Nephron progenitor cell (in vitro differentiated cells): ENCODE results near the gene ZHX3.

Experiments used
- DNase-seq: peaks from one replicate; pipeline ENCODE4 v3.0.0; 2021
- H3K27ac Mint-ChIP-seq: 2 replicates; pipeline ENCODE4 v1.8.0; 2021; ENCODE audit warnings: mild to moderate bottlenecking, moderate library complexity, mixed read lengths
- H3K27me3 Mint-ChIP-seq: 2 replicates; pipeline ENCODE4 v1.8.0; 2021; ENCODE audit warnings: mild to moderate bottlenecking, low read depth, mixed read lengths; ENCODE audit not compliant: poor library complexity
- H3K36me3 Mint-ChIP-seq: 2 replicates; pipeline ENCODE4 v1.8.0; 2021; ENCODE audit warnings: low read depth, mixed read lengths
- H3K4me1 Mint-ChIP-seq: 2 replicates; pipeline ENCODE4 v1.8.0; 2021; ENCODE audit warnings: mixed read lengths
- H3K4me3 Mint-ChIP-seq: 2 replicates; pipeline ENCODE4 v1.8.0; 2021; ENCODE audit warnings: mild to moderate bottlenecking, moderate library complexity, mixed read lengths
- H3K9me3 Mint-ChIP-seq: 2 replicates; pipeline ENCODE4 v1.8.0; 2021; ENCODE audit warnings: mild to moderate bottlenecking, moderate library complexity, mixed read lengths
- TF ChIP-seq, protein P1 (sequence below): fragments of 200-600 bp; sonication (generic); IDR thresholded peaks from 2 replicates; pipeline ENCODE4 v1.5.0; 2021; ENCODE audit warnings: antibody characterized with exemption

ZHX3 gene

DNA sequence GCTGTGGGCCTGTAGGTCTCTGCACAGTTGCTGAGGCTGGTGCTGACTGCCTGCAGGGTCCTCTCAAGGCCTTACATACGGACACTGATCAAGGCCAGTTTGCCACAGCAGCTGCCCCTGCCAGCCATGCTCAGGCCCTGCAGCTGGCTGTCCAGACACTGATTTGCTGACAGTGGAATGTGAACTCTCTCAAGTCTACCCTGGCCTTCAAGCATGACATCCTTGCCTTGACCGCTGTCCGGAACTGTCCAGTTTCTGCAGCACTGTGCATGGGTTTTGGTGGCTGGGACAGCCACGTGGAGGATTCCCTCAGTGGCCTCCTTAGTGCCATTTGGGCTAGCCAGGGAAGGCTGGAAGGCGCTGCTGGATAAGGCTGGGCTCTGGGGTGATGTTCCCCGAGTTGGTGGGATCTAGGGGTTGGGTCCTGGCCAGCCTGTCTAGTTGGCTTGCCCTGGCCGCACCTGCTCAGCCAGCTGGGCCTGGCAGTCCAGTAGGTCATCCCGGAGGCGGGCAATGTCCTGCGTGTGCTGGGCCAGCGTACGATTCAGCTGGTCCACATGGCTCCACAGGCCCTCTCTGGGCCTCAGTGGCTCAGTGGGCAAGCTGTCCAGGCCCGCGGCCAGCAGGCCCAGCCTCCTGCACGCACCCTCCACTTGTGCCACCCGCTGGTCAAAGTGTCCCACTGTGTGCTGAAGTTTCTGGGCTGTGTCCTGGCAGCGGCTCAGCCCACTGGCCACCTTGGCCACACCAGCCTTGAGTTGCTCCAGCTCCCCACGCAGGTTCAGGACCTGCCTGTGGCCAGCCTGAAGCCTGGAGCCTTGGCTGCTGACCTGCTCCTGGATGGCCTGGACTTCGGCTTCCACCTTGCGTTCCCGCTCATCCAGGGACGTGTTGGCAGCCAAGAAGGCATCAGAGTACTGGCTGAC is 43.6 kb upstream of the ZHX3 start:
- Mint-ChIP-seq H3K9me3 (no peaks in the 10 kb centered on the region), H3K4me3 (no peak overlapping the region), H3K27ac (no peak overlapping the region), H3K36me3 (no peaks in the 10 kb centered on the region), H3K4me1 (peaks cover 5% of the 10 kb centered on the region), H3K27me3 (peaks cover 32% of the 10 kb centered on the region)
- DNase-seq, result no peak
- TF ChIP-seq, protein P1, sequence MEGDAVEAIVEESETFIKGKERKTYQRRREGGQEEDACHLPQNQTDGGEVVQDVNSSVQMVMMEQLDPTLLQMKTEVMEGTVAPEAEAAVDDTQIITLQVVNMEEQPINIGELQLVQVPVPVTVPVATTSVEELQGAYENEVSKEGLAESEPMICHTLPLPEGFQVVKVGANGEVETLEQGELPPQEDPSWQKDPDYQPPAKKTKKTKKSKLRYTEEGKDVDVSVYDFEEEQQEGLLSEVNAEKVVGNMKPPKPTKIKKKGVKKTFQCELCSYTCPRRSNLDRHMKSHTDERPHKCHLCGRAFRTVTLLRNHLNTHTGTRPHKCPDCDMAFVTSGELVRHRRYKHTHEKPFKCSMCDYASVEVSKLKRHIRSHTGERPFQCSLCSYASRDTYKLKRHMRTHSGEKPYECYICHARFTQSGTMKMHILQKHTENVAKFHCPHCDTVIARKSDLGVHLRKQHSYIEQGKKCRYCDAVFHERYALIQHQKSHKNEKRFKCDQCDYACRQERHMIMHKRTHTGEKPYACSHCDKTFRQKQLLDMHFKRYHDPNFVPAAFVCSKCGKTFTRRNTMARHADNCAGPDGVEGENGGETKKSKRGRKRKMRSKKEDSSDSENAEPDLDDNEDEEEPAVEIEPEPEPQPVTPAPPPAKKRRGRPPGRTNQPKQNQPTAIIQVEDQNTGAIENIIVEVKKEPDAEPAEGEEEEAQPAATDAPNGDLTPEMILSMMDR, result no peak

DNA sequence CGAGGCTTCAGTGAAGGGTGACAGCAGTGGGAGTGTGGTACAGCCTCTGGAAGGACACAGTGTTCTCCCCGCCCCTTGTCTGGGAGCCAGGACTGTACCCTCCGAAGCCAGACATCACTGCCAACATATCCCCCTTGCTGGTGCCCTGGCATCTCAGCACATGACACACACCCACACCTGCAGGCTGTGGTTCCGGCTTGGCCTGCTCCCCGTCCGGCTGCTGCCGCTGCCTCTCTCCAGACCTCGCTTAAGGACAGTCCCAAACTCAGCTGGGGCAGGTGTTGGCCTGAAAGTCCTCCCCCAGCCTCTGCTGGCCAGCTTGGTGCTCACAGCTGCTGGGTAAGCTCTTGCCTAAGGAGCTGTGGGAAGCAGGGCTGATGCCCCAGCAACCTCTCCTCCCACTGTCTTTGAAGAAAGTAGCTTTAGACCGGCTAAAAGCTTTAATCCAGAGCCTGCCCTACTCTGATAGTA is 42.0 kb upstream of the ZHX3 start:
- Mint-ChIP-seq H3K9me3 (no peaks in the 10 kb centered on the region), H3K36me3 (no peaks in the 10 kb centered on the region), H3K27ac (no peak overlapping the region), H3K4me1 (no peaks in the 10 kb centered on the region), H3K4me3 (no peak overlapping the region), H3K27me3 (peaks cover 17% of the 10 kb centered on the region)
- TF ChIP-seq, protein P1, result no peak
- DNase-seq, result no peak

DNA sequence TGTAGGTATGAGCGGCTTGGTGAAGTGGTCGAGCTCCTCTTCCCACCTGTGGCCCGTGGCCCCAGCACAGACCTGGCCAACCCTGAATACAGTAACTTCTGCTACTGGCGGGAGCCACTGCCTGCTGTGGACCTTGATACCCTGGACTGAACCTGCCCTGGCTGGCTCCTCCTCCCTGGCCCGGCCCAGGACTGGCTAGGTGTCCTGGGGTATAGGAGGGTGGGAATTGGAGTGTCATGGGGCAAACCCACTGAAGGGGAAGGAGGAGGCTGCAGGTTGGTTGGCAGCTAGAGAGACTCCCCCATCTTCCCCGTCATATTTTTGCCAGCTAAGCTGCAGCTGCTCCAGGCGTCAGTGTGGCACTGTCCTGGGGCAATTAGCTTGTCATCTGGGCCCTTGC is 41.2 kb upstream of the ZHX3 start:
- TF ChIP-seq, protein P1, result no peak
- H3K4me3 Mint-ChIP-seq, result no peak overlapping the region
- H3K27ac Mint-ChIP-seq, result no peak overlapping the region
- H3K27me3 Mint-ChIP-seq, result peaks cover 9% of the 10 kb centered on the region
- DNase-seq, result no peak
- H3K4me1 Mint-ChIP-seq, result no peaks in the 10 kb centered on the region
- H3K36me3 Mint-ChIP-seq, result no peaks in the 10 kb centered on the region
- no peaks in the 10 kb centered on the region for H3K9me3 Mint-ChIP-seq

DNA sequence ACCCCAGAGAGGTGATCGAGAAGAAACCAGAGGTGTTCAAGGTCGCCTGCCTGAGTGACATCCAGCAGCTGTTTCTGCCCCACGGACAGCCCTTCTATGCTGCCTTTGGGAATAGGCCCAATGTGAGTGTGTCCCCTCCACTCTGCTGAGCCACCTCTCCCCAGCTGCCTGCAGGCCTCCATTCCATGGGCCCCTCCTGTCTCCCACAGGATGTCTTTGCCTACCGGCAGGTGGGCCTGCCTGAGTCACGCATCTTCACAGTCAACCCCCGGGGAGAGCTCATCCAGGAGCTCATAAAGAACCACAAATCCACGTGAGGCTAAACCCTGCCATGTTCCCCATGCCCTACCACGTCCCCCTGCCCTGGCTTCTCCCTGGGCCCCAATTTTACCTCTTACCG is 40.7 kb upstream of the ZHX3 start:
- Mint-ChIP-seq H3K36me3 (no peaks in the 10 kb centered on the region), H3K27me3 (peaks cover 9% of the 10 kb centered on the region), H3K9me3 (no peaks in the 10 kb centered on the region), H3K4me3 (no peak overlapping the region), H3K4me1 (no peaks in the 10 kb centered on the region), H3K27ac (no peak overlapping the region)
- TF ChIP-seq, protein P1, result no peak
- DNase-seq, result no peak

DNA sequence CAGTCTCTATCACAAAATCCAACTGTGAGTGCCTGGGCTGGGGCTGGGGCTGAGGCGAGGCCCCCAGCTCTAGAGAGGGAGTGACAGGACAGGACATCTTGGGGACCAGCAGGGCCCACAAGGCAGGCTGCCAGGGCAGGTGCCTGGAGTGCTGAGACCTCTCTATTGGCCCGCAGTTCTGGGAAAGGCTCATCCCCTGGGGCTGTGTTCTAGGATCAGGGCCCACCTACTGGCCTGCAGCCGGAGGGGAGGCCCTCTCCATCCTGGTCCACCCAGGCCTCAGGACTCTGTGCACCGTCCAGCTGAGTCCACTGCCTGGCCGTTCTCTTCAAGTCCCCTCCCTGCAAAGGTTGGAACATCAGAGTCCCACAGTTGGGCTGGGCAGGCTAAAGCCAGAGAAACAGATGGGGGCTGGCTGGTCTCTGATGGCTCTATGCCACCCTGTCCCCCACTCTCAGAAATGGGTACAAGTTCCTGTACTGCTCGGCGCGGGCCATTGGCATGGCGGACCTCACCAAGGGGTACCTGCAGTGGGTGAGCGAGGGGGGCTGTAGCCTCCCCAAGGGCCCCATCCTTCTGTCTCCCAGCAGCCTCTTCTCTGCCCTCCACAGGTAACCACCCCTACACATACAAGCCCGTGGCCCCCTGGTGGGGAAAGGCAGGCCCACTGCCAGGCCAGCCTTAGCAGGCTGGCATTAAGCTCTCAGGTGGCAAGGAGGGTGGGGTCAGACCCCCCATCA is 40.1 kb upstream of the ZHX3 start:
- TF ChIP-seq, protein P1, result no peak
- H3K27me3 Mint-ChIP-seq, result peaks cover 9% of the 10 kb centered on the region
- H3K9me3 Mint-ChIP-seq, result no peaks in the 10 kb centered on the region
- H3K4me1 Mint-ChIP-seq, result no peaks in the 10 kb centered on the region
- H3K36me3 Mint-ChIP-seq, result no peaks in the 10 kb centered on the region
- no peak overlapping the region for H3K4me3 Mint-ChIP-seq
- DNase-seq, result no peak
- H3K27ac Mint-ChIP-seq, result no peak overlapping the region
